ENCODE data around the gene PITPNB.

DNA sequence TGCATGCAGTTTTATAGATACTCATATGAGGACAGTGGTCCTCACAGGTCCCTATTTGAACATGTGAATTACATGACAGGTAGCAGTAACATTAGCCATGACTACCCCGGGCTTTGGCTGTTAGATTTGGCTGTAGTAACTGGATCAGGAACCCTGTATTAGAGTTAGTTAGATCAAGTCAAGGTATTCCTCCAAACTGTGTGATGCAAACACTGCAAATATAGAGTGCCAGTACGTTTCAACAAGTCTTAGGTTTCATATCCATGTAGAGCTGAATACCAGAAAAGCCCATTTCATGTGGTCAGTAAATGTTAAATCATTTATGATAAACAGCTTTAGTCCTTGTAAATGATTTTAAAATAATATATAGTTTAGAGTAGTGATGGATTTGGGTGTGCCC, 29.5 kb upstream of the PITPNB start:
- TF ChIP-seq YY1 (IDR thresholded peaks at IDR 0.05; ENCODE audit: insufficient read depth, insufficient read length) (no peak), ZNF274 (IDR thresholded peaks at IDR 0.05; ENCODE audit: low read depth, low read length) (no peak), SUZ12 (IDR thresholded peaks at IDR 0.05; ENCODE audit: extremely low read depth, insufficient read depth, insufficient read length) (no peak)

All from NT2/D1 (cell line).